LNCaP clone FGC (cell line): ENCODE data around the gene CCDC88A.

Source experiments
- DNase-seq: peaks from one replicate; pipeline ENCODE4 v3.0.0-alpha.2; 2011; ENCODE audit warnings: low read depth
- H3K4me3 ChIP-seq: 2 replicates; pipeline ENCODE4 v1.5.1; 2011; ENCODE audit warnings: mild to moderate bottlenecking, low read depth, low read length, control low read depth
- CTCF ChIP-seq: IDR thresholded peaks from 2 replicates; pipeline ENCODE4 v1.5.1; 2012; ENCODE audit warnings: mild to moderate bottlenecking; ENCODE audit not compliant: control insufficient read depth, insufficient read depth; ENCODE audit errors: extremely low read depth

The CCDC88A gene, protein sequence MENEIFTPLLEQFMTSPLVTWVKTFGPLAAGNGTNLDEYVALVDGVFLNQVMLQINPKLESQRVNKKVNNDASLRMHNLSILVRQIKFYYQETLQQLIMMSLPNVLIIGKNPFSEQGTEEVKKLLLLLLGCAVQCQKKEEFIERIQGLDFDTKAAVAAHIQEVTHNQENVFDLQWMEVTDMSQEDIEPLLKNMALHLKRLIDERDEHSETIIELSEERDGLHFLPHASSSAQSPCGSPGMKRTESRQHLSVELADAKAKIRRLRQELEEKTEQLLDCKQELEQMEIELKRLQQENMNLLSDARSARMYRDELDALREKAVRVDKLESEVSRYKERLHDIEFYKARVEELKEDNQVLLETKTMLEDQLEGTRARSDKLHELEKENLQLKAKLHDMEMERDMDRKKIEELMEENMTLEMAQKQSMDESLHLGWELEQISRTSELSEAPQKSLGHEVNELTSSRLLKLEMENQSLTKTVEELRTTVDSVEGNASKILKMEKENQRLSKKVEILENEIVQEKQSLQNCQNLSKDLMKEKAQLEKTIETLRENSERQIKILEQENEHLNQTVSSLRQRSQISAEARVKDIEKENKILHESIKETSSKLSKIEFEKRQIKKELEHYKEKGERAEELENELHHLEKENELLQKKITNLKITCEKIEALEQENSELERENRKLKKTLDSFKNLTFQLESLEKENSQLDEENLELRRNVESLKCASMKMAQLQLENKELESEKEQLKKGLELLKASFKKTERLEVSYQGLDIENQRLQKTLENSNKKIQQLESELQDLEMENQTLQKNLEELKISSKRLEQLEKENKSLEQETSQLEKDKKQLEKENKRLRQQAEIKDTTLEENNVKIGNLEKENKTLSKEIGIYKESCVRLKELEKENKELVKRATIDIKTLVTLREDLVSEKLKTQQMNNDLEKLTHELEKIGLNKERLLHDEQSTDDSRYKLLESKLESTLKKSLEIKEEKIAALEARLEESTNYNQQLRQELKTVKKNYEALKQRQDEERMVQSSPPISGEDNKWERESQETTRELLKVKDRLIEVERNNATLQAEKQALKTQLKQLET (N-terminal part only)

DNA sequence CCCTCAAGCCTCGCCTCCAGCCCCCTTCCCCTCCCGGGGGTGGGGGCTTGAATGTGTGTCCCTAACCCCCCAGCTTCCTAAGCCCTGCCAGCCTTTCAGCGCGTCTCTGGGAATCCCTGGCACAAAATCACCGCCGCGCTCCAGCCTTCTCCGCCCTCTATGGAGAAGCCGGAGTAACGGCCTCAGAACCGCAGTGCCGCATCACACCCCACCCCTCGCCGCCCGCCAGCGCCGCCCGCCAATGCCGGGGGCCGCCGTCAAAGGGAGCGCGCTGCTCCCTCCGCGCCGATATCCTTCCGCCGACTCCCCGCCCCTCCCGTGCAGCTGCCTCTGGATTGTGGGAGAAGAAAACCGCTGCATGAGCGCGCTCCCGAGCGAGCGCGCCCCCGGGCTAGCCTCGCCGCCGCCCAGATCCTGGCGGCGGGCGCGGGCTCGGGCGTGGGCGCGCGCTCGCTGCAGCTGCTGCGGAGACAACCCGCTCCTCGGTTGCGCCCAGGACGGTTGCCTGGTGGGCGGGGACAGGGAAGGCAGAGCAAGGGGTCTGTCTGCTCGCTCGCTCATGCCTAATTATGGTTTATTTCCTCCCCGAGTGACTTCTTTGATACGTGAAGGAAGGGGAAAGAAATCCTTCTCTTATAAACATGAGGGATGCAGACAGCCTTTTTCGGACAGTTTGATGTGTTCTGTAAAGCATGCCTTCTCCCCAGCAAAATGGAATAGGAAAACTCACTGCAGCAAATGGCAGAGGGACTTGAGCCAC, at the start of gene CCDC88A:
Gene CCDC88A, minus strand, starts transcription at position 178 of the 760 bp plus-strand sequence. CDS start 777 bp downstream, outside the sequence.
- H3K4me3 ChIP-seq: peak within 1 kb of the TSS; percentile 68
- peak; percentile 69 for DNase-seq
- 0 out of 2 replicates have a peak, but pooled peaks have one; percentile 13 for TF ChIP-seq CTCF

DNA sequence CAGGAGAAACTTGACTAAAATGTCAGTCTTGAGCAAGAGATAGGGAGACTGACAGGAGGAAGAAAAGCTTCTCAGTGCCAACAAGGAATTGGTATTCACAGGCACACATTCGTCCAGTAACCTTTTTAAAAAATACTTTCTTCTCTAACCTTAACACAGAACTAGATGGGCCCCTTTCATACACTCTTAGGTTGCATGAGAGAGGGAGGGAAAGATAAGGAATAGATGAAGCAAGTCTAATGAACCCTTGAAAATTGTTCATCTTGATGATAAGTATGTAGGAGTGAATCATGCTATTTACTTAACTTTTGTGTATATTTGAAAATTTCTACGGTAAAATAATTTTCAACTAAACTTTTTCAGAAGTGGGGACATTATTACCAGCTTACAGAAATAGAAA, 42.0 kb upstream of the CCDC88A start:
- no peak overlapping the region for H3K4me3 ChIP-seq
- TF ChIP-seq CTCF: no peak
- no peak for DNase-seq

- H3K4me3 ChIP-seq: no peak overlapping the region
- no peak for TF ChIP-seq CTCF
- no peak for DNase-seq
These were observed 40.9 kb upstream of the CCDC88A start for GRCh38 chr2:55460562-55460961.

- DNase-seq: no peak
- no peak for TF ChIP-seq CTCF
- H3K4me3 ChIP-seq: no peak overlapping the region
These were observed 40.1 kb upstream of the CCDC88A start for GRCh38 chr2:55459714-55460274.

GRCh38 chr2:55459279-55459678, 39.6 kb upstream of the CCDC88A start:
- no peak for TF ChIP-seq CTCF
- no peak overlapping the region for H3K4me3 ChIP-seq
- DNase-seq: no peak

- no peak for DNase-seq
- no peak for TF ChIP-seq CTCF
These were observed 34.5 kb upstream of the CCDC88A start for GRCh38 chr2:55454121-55454520.

More at GRCh38 chr2:55454121-55454520, 34.5 kb upstream of the CCDC88A start:
- no peak overlapping the region for H3K4me3 ChIP-seq
